Nucleus accumbens (tissue), 56 donors: Measurements from ENCODE around the gene IPO8.
"Not testable (repeated sequence)": the region's sequence is repeated elsewhere in the genome, so short reads cannot be mapped to it uniquely, and the experiment has no call there.

Source experiments
- DNase-seq, 56 donors: peaks; one replicate each; lab custom pipeline; 2025; lab: John Stamatoyannopoulos, UW

Gene IPO8

GRCh38 chr12:30613119-30613830, 82.4 kb downstream of the IPO8 start:
- DNase-seq = no peak

- no peak for DNase-seq
Measured at GRCh38 chr12:30610718-30611117, 85.0 kb downstream of the IPO8 start.

GRCh38 chr12:30609819-30610218, 85.8 kb downstream of the IPO8 start:
- not testable (repeated sequence) for DNase-seq

- DNase-seq = not testable (repeated sequence)
Measured at GRCh38 chr12:30604302-30604701, 91.4 kb downstream of the IPO8 start.

GRCh38 chr12:30603129-30603528, 92.5 kb downstream of the IPO8 start:
- DNase-seq = no peak

GRCh38 chr12:30602678-30603077, 93.0 kb downstream of the IPO8 start:
- DNase-seq = no peak

GRCh38 chr12:30599608-30600007, 96.1 kb downstream of the IPO8 start:
- DNase-seq = no peak

- no peak for DNase-seq
Measured at GRCh38 chr12:30598889-30599288, 96.8 kb downstream of the IPO8 start.

GRCh38 chr12:30595742-30596141, 99.9 kb downstream of the IPO8 start:
- no peak for DNase-seq

- no peak for DNase-seq
Measured at GRCh38 chr12:30594509-30594908, 101.2 kb downstream of the IPO8 start.

- not testable (repeated sequence) for DNase-seq
Measured at GRCh38 chr12:30588572-30588971, 107.1 kb downstream of the IPO8 start.

- DNase-seq = no peak
Measured at GRCh38 chr12:30587782-30588181, 107.9 kb downstream of the IPO8 start.

- DNase-seq = no peak
Measured at GRCh38 chr12:30585877-30586276, 109.8 kb downstream of the IPO8 start.

- DNase-seq = no peak
Measured at GRCh38 chr12:30582943-30583342, 112.7 kb downstream of the IPO8 start.

GRCh38 chr12:30580344-30580743, 115.3 kb downstream of the IPO8 start:
- no peak for DNase-seq
